WTC11 (cell line): ENCODE data around the gene BAG3. TPM values are rescaled to one million over a fixed set of nuclear protein-coding genes. Genes with fewer than 3 reads are reported as not detected.

Experiments
- ATAC-seq: fragments of 200-7000 bp; cut with Tn5 transposase; 2 replicates; pipeline ENCODE4 v1.10.0; 2021; ENCODE audit warnings: mild to moderate bottlenecking, moderate library complexity
- CTCF ChIA-PET: fragments of 300-600 bp; sonication (Branson Sonifier 250); formaldehyde crosslinking; loops from one replicate; lab custom pipeline; 2021; ENCODE audit warnings: antibody characterized with exemption; lab: Charles Lee
- POLR2A ChIA-PET: fragments of 350-600 bp; sonication (Branson Sonifier 250); formaldehyde crosslinking; loops from one replicate; lab custom pipeline; 2021; ENCODE audit warnings: antibody characterized with exemption; lab: Charles Lee
- DNase-seq: peaks from one replicate; pipeline ENCODE4 v3.0.0; 2021; ENCODE audit warnings: low spot score
- H3K27ac Mint-ChIP-seq: 2 replicates; pipeline ENCODE4 v1.8.0; 2021; ENCODE audit warnings: mixed read lengths
- H3K27me3 Mint-ChIP-seq: 2 replicates; pipeline ENCODE4 v1.8.0; 2021; ENCODE audit warnings: low read depth, mild to moderate bottlenecking, moderate library complexity, mixed read lengths
- H3K36me3 Mint-ChIP-seq: 2 replicates; pipeline ENCODE4 v1.8.0; 2021; ENCODE audit warnings: mixed read lengths
- H3K4me1 Mint-ChIP-seq: 2 replicates; pipeline ENCODE4 v1.8.0; 2022; ENCODE audit warnings: mixed read lengths
- H3K4me3 Mint-ChIP-seq: 2 replicates; pipeline ENCODE4 v1.8.0; 2021; ENCODE audit warnings: mild to moderate bottlenecking, moderate library complexity, mixed read lengths
- H3K9me3 Mint-ChIP-seq: 2 replicates; pipeline ENCODE4 v1.8.0; 2021; ENCODE audit warnings: mixed read lengths
- ATF1 ChIP-seq: sonication (generic); formaldehyde crosslinking; IDR thresholded peaks from 2 replicates; pipeline ENCODE4 v1.8.1; 2023; ENCODE audit warnings: mild to moderate bottlenecking, moderate library complexity, missing genetic modification reagents
- CDX4 ChIP-seq: fragments of 250-450 bp; sonication (Bioruptor Pico); IDR thresholded peaks from 2 replicates; pipeline ENCODE4 v1.9.0; 2021; ENCODE audit warnings: moderate library complexity, mild to moderate bottlenecking, inconsistent platforms, borderline replicate concordance
- CREM ChIP-seq: sonication (generic); formaldehyde crosslinking; IDR thresholded peaks from 2 replicates; pipeline ENCODE4 v1.8.1; 2022; ENCODE audit warnings: mild to moderate bottlenecking, missing genetic modification reagents, moderate library complexity
- ESRRA ChIP-seq: sonication (generic); formaldehyde crosslinking; IDR thresholded peaks from 2 replicates; pipeline ENCODE4 v1.8.1; 2022; ENCODE audit warnings: mild to moderate bottlenecking, missing genetic modification reagents, borderline replicate concordance
- IRF2 ChIP-seq: sonication (generic); formaldehyde crosslinking; IDR thresholded peaks from 2 replicates; pipeline ENCODE4 v1.8.0; 2022; ENCODE audit warnings: low read depth, missing genetic modification reagents, borderline replicate concordance
- MAX ChIP-seq: sonication (generic); formaldehyde crosslinking; IDR thresholded peaks from 2 replicates; pipeline ENCODE4 v1.8.0; 2022; ENCODE audit warnings: mild to moderate bottlenecking, missing genetic modification reagents
- MYBL2 ChIP-seq: sonication (generic); formaldehyde crosslinking; IDR thresholded peaks from 2 replicates; pipeline ENCODE4 v1.8.1; 2023; ENCODE audit warnings: mild to moderate bottlenecking, moderate library complexity, missing genetic modification reagents
- NFATC4 ChIP-seq: fragments of 250-450 bp; sonication (Bioruptor Pico); IDR thresholded peaks from 2 replicates; pipeline ENCODE4 v1.9.0; 2021; ENCODE audit warnings: mild to moderate bottlenecking
- NR2C2 ChIP-seq: sonication (generic); formaldehyde crosslinking; IDR thresholded peaks from 2 replicates; pipeline ENCODE4 v1.8.0; 2022; ENCODE audit warnings: mild to moderate bottlenecking, missing genetic modification reagents
- PRRX2 ChIP-seq: fragments of 250-450 bp; sonication (Bioruptor Pico); IDR thresholded peaks from 2 replicates; pipeline ENCODE4 v1.8.0; 2021; ENCODE audit warnings: mild to moderate bottlenecking
- RORB ChIP-seq: fragments of 250-450 bp; sonication (Bioruptor Pico); IDR thresholded peaks from 2 replicates; pipeline ENCODE4 v1.9.0; 2021; ENCODE audit warnings: mild to moderate bottlenecking
- SOX15 ChIP-seq: fragments of 250-450 bp; sonication (Bioruptor Pico); IDR thresholded peaks from 2 replicates; pipeline ENCODE4 v1.9.0; 2021; ENCODE audit warnings: mild to moderate bottlenecking
- USF1 ChIP-seq: sonication (generic); formaldehyde crosslinking; IDR thresholded peaks from 2 replicates; pipeline ENCODE4 v1.8.0; 2022; ENCODE audit warnings: mild to moderate bottlenecking, missing genetic modification reagents
- ZNF121 ChIP-seq: sonication (generic); formaldehyde crosslinking; IDR thresholded peaks from 2 replicates; pipeline ENCODE4 v1.8.0; 2023; ENCODE audit warnings: missing genetic modification reagents
- ZNF232 ChIP-seq: sonication (generic); formaldehyde crosslinking; IDR thresholded peaks from 2 replicates; pipeline ENCODE4 v1.8.0; 2022; ENCODE audit warnings: mild to moderate bottlenecking, missing genetic modification reagents
- ZNF512 ChIP-seq: sonication (generic); formaldehyde crosslinking; IDR thresholded peaks from 2 replicates; pipeline ENCODE4 v1.8.1; 2022; ENCODE audit warnings: missing genetic modification reagents, borderline replicate concordance
- ZNF671 ChIP-seq: fragments of 250-450 bp; sonication (Bioruptor Pico); IDR thresholded peaks from 2 replicates; pipeline ENCODE4 v1.8.0; 2021; ENCODE audit warnings: mild to moderate bottlenecking
- total RNA-seq: library from RNA; stranded (reverse); gene quantifications from 3 replicates; pipeline ENCODE4 v1.2.3, GENCODE V29; 2021
- TF ChIP-seq, protein P1 (sequence below): sonication (generic); formaldehyde crosslinking; IDR thresholded peaks from 2 replicates; pipeline ENCODE4 v1.8.1; 2023; ENCODE audit warnings: mild to moderate bottlenecking, missing genetic modification reagents
- TF ChIP-seq, protein P2 (sequence below): fragments of 250-450 bp; sonication (Bioruptor Pico); IDR thresholded peaks from 2 replicates; pipeline ENCODE4 v2.1.2; 2022; ENCODE audit warnings: mild to moderate bottlenecking, moderate library complexity
- TF ChIP-seq, protein P3 (sequence below): sonication (generic); formaldehyde crosslinking; IDR thresholded peaks from 2 replicates; pipeline ENCODE4 v1.8.1; 2022; ENCODE audit warnings: mild to moderate bottlenecking, missing genetic modification reagents, moderate library complexity, borderline replicate concordance

BAG3 gene
- total RNA-seq, 1 experiment from 2014 or later: 15.7 TPM

- Mint-ChIP-seq H3K36me3 (peaks cover 23% of the 10 kb centered on the region), H3K9me3 (peaks cover 4% of the 10 kb centered on the region; the same call in 1 of the 2 replicates), H3K27me3 (no peaks in the 10 kb centered on the region), H3K4me1 (peaks cover 4% of the 10 kb centered on the region)
- ATAC-seq: no peak
- CTCF ChIA-PET: no interaction called here
- POLR2A ChIA-PET: no interaction called here
- TF ChIP-seq USF1 (CRISPR knock-in tag) (no peak), ZNF121 (peak; percentile 94), PRRX2 (CRISPR knock-in tag) (no peak)
- TF ChIP-seq, all 79 proteins: peak for 1
- Mint-ChIP-seq H3K27ac (no peak overlapping the region), H3K4me3 (no peak overlapping the region)
- DNase-seq: no peak
These were observed 26.9 kb downstream of the BAG3 start for GRCh38 chr10:119677904-119678755.

- TF ChIP-seq, protein P1, sequence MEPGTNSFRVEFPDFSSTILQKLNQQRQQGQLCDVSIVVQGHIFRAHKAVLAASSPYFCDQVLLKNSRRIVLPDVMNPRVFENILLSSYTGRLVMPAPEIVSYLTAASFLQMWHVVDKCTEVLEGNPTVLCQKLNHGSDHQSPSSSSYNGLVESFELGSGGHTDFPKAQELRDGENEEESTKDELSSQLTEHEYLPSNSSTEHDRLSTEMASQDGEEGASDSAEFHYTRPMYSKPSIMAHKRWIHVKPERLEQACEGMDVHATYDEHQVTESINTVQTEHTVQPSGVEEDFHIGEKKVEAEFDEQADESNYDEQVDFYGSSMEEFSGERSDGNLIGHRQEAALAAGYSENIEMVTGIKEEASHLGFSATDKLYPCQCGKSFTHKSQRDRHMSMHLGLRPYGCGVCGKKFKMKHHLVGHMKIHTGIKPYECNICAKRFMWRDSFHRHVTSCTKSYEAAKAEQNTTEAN: no peak
- TF ChIP-seq, protein P2, sequence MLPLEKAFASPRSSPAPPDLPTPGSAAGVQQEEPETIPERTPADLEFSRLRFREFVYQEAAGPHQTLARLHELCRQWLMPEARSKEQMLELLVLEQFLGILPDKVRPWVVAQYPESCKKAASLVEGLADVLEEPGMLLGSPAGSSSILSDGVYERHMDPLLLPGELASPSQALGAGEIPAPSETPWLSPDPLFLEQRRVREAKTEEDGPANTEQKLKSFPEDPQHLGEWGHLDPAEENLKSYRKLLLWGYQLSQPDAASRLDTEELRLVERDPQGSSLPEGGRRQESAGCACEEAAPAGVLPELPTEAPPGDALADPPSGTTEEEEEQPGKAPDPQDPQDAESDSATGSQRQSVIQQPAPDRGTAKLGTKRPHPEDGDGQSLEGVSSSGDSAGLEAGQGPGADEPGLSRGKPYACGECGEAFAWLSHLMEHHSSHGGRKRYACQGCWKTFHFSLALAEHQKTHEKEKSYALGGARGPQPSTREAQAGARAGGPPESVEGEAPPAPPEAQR (CRISPR knock-in tag): no peak
- TF ChIP-seq ESRRA: no peak
- no peak overlapping the region for H3K27ac Mint-ChIP-seq
- peaks cover 4% of the 10 kb centered on the region; the same call in 1 of the 2 replicates for H3K9me3 Mint-ChIP-seq
- ATAC-seq: no peak
- H3K36me3 Mint-ChIP-seq: peaks cover 13% of the 10 kb centered on the region
- DNase-seq: no peak
- 0 out of 2 replicates have a peak, but pooled peaks cover 2% of the 10 kb centered on the region for H3K4me1 Mint-ChIP-seq
- H3K27me3 Mint-ChIP-seq: no peaks in the 10 kb centered on the region
- ChIA-PET POLR2A (no interaction called here), CTCF (no interaction called here)
- H3K4me3 Mint-ChIP-seq: no peak overlapping the region
These were observed 28.3 kb downstream of the BAG3 start for GRCh38 chr10:119679480-119679829.

DNA sequence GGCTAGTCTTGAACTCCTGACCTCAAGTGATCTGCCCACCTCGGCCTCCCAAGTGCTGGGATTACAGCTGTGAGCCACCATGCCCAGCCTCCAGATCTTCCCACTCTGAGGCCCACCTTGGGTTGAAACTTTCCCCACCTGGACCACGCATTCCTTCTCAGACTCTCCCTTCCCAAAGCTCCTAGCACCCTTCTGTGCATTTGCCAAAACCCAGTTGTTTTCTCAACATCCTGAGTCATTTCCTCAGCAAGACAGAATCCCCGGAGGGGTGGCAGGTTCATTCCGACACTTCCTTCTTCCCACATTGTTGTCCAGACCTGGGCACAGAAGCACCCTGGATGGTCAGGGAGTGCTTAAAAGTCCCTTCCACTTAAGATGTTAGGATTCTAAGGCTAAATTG, 28.9 kb downstream of the BAG3 start:
- peaks cover 4% of the 10 kb centered on the region; the same call in 1 of the 2 replicates for H3K9me3 Mint-ChIP-seq
- CTCF ChIA-PET: interaction anchor here (1.3 kb wide), 1 partner anchor 72 kb away, joined by 3 read pairs; no protein-coding TSS in a partner anchor

GRCh38 chr10:119680650-119681081, 29.5 kb downstream of the BAG3 start:
- peaks cover 4% of the 10 kb centered on the region; the same call in 1 of the 2 replicates for H3K9me3 Mint-ChIP-seq
- CTCF ChIA-PET: interaction anchor here (1.3 to 2.0 kb wide), 2 partner anchors 70 to 73 kb away, joined by 3 to 7 read pairs; no protein-coding TSS in a partner anchor
- 0 out of 2 replicates have a peak, but pooled peaks cover 2% of the 10 kb centered on the region for H3K4me1 Mint-ChIP-seq
- TF ChIP-seq RORB (CRISPR knock-in tag) (no peak), IRF2 (CRISPR knock-in tag) (no peak), CREM (CRISPR knock-in tag) (no peak), ZNF671 (CRISPR knock-in tag) (no peak), ZNF512 (CRISPR knock-in tag) (no peak), MAX (CRISPR knock-in tag) (no peak), CDX4 (no peak), NR2C2 (no peak), MYBL2 (CRISPR knock-in tag) (no peak), USF1 (CRISPR knock-in tag) (no peak), NFATC4 (CRISPR knock-in tag) (no peak)
- no peaks in the 10 kb centered on the region for H3K27me3 Mint-ChIP-seq
- ATAC-seq (no peak), DNase-seq (no peak)
- H3K27ac Mint-ChIP-seq: no peak overlapping the region; the same call in 1 of the 2 replicates
- POLR2A ChIA-PET: interaction anchor here (0.5 kb wide), 1 partner anchor 81 kb away, joined by 4 read pairs; no protein-coding TSS in a partner anchor
- H3K4me3 Mint-ChIP-seq: no peak overlapping the region
- peaks cover 13% of the 10 kb centered on the region for H3K36me3 Mint-ChIP-seq

More for the DNA sequence above, 28.9 kb downstream of the BAG3 start:
- POLR2A ChIA-PET: no interaction called here
- Mint-ChIP-seq H3K36me3 (peaks cover 13% of the 10 kb centered on the region), H3K27me3 (no peaks in the 10 kb centered on the region), H3K4me3 (no peak overlapping the region), H3K4me1 (0 out of 2 replicates have a peak, but pooled peaks cover 2% of the 10 kb centered on the region), H3K27ac (peak overlapping the region; percentile 74; the same call in 1 of the 2 replicates)
- DNase-seq (no peak), ATAC-seq (no peak)
- no peak for TF ChIP-seq SOX15 (CRISPR knock-in tag)
- TF ChIP-seq ATF1 (CRISPR knock-in tag): no peak
- TF ChIP-seq, protein P3, sequence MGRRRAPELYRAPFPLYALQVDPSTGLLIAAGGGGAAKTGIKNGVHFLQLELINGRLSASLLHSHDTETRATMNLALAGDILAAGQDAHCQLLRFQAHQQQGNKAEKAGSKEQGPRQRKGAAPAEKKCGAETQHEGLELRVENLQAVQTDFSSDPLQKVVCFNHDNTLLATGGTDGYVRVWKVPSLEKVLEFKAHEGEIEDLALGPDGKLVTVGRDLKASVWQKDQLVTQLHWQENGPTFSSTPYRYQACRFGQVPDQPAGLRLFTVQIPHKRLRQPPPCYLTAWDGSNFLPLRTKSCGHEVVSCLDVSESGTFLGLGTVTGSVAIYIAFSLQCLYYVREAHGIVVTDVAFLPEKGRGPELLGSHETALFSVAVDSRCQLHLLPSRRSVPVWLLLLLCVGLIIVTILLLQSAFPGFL (CRISPR knock-in tag): no peak
- no peak for TF ChIP-seq ZNF232
